OCI-LY1 (cell line): ENCODE data around the gene EIPR1.

Experiments used
- H2AFZ ChIP-seq: fragments of 200-600 bp; sonication (generic), shearing (Covaris generic); 2 replicates; pipeline ENCODE4 v1.6.0; 2014; ENCODE audit warnings: antibody characterized with exemption, mild to moderate bottlenecking, low read length
- H3F3A ChIP-seq: fragments of 200-600 bp; sonication (generic), shearing (Covaris generic); 2 replicates; pipeline ENCODE4 v1.6.0; 2014; ENCODE audit warnings: mild to moderate bottlenecking, antibody characterized with exemption, low read length, moderate library complexity; ENCODE audit not compliant: insufficient read depth
- H3K27ac ChIP-seq: fragments of 200-600 bp; sonication (generic); 2 replicates; pipeline ENCODE4 v1.5.1; 2014; ENCODE audit warnings: low read length, mixed run types, mild to moderate bottlenecking, low read depth; ENCODE audit not compliant: poor library complexity, severe bottlenecking
- H3K27me3 ChIP-seq: fragments of 200-600 bp; sonication (generic); 2 replicates; pipeline ENCODE4 v1.6.0; 2014; ENCODE audit warnings: antibody characterized with exemption, mild to moderate bottlenecking, low read length, moderate library complexity; ENCODE audit not compliant: insufficient read depth
- H3K36me3 ChIP-seq: fragments of 200-600 bp; sonication (generic); 2 replicates; pipeline ENCODE4 v1.6.1; 2014; ENCODE audit warnings: mild to moderate bottlenecking, antibody characterized with exemption, low read length, moderate library complexity, mixed read lengths; ENCODE audit not compliant: insufficient read depth
- H3K4me1 ChIP-seq: fragments of 200-600 bp; sonication (generic); 2 replicates; pipeline ENCODE4 v1.5.1; 2014; ENCODE audit warnings: mild to moderate bottlenecking, low read length, moderate library complexity; ENCODE audit not compliant: insufficient read depth, severe bottlenecking
- H3K4me2 ChIP-seq: fragments of 200-600 bp; sonication (generic), shearing (Covaris generic); 2 replicates; pipeline ENCODE4 v1.6.1; 2014; ENCODE audit warnings: low read length
- H3K4me3 ChIP-seq: fragments of 200-600 bp; sonication (generic); 2 replicates; pipeline ENCODE4 v1.5.1; 2014; ENCODE audit warnings: low read length, low read depth, mild to moderate bottlenecking, mixed read lengths; ENCODE audit not compliant: poor library complexity, severe bottlenecking
- H3K79me2 ChIP-seq: fragments of 200-600 bp; shearing (Covaris generic); 2 replicates; pipeline ENCODE4 v1.6.1; 2016; ENCODE audit warnings: mixed run types, low read length, mixed read lengths; ENCODE audit not compliant: insufficient read depth
- H3K9ac ChIP-seq: fragments of 200-600 bp; sonication (generic), shearing (Covaris generic); 2 replicates; pipeline ENCODE4 v1.6.1; 2014; ENCODE audit warnings: mild to moderate bottlenecking, low read length, mixed read lengths
- H3K9me2 ChIP-seq: fragments of 200-600 bp; sonication (generic), shearing (Covaris generic); 2 replicates; pipeline ENCODE4 v1.6.1; 2014; ENCODE audit warnings: low read depth, mild to moderate bottlenecking, low read length, mixed read lengths
- H3K9me3 ChIP-seq: fragments of 200-600 bp; shearing (Covaris generic); 2 replicates; pipeline ENCODE4 v1.6.1; 2014; ENCODE audit warnings: low read length, mixed read lengths
- H4K20me1 ChIP-seq: fragments of 200-600 bp; sonication (generic), shearing (Covaris generic); 2 replicates; pipeline ENCODE4 v1.6.0; 2016; ENCODE audit warnings: mild to moderate bottlenecking, low read length; ENCODE audit not compliant: insufficient read depth
- CTCF ChIP-seq: fragments of 200-600 bp; sonication (generic), shearing (Covaris generic); IDR thresholded peaks from 2 replicates; pipeline ENCODE4 v1.5.1; 2017; ENCODE audit warnings: mild to moderate bottlenecking, antibody characterized with exemption, low read length, moderate library complexity, mixed read lengths
- EZH2 ChIP-seq: fragments of 200-600 bp; sonication (generic), shearing (Covaris generic); IDR thresholded peaks from 2 replicates; pipeline ENCODE4 v1.8.0; 2017; ENCODE audit warnings: borderline replicate concordance, mixed run types, mild to moderate bottlenecking, antibody characterized with exemption, low read length, moderate library complexity, mixed read lengths

Gene EIPR1

GRCh38 chr2:3198119-3198518 is 179.5 kb downstream of the EIPR1 start:
- H3K27ac ChIP-seq: peak overlapping the region; percentile 95
- TF ChIP-seq EZH2: no peak
- peak; percentile 84 for TF ChIP-seq CTCF

GRCh38 chr2:3197308-3197707 is 180.3 kb downstream of the EIPR1 start:
- TF ChIP-seq EZH2: no peak
- no peak for TF ChIP-seq CTCF
- Histone ChIP-seq H3K9me2 (no peaks in the 10 kb centered on the region), H3K4me3 (no peak overlapping the region), H4K20me1 (no peaks in the 10 kb centered on the region), H3K4me2 (peak overlapping the region; percentile 59; the same call in 1 of the 2 replicates), H3K9ac (peak overlapping the region; percentile 59; the same call in 1 of the 2 replicates), H3F3A (no peaks in the 10 kb centered on the region), H3K36me3 (peaks cover 26% of the 10 kb centered on the region), H3K27me3 (no peaks in the 10 kb centered on the region), H3K4me1 (peaks cover 51% of the 10 kb centered on the region), H3K27ac (peak overlapping the region; percentile 95), H2AFZ (no peak overlapping the region), H3K79me2 (no peaks in the 10 kb centered on the region), H3K9me3 (no peaks in the 10 kb centered on the region)

More at GRCh38 chr2:3198119-3198518, 179.5 kb downstream of the EIPR1 start:
- H3K4me2 ChIP-seq: peak overlapping the region; percentile 59
- no peaks in the 10 kb centered on the region for H3F3A ChIP-seq
- no peaks in the 10 kb centered on the region for H3K9me3 ChIP-seq
- peak overlapping the region; percentile 45 for H3K4me3 ChIP-seq
- peak overlapping the region; percentile 59 for H3K9ac ChIP-seq
- H3K4me1 ChIP-seq: peaks cover 50% of the 10 kb centered on the region
- no peaks in the 10 kb centered on the region for H3K79me2 ChIP-seq
- no peaks in the 10 kb centered on the region for H4K20me1 ChIP-seq
- H3K9me2 ChIP-seq: no peaks in the 10 kb centered on the region
- H3K27me3 ChIP-seq: no peaks in the 10 kb centered on the region
- H3K36me3 ChIP-seq: peaks cover 18% of the 10 kb centered on the region; the same call in 1 of the 2 replicates
- no peak overlapping the region for H2AFZ ChIP-seq

GRCh38 chr2:3196716-3197115 is 180.9 kb downstream of the EIPR1 start:
- no peaks in the 10 kb centered on the region for H3K79me2 ChIP-seq
- peak overlapping the region; percentile 59 for H3K4me2 ChIP-seq
- no peaks in the 10 kb centered on the region for H3F3A ChIP-seq
- H4K20me1 ChIP-seq: no peaks in the 10 kb centered on the region
- no peaks in the 10 kb centered on the region for H3K9me3 ChIP-seq
- H3K9me2 ChIP-seq: no peaks in the 10 kb centered on the region
- H3K4me3 ChIP-seq: peak overlapping the region; percentile 25
- H3K36me3 ChIP-seq: peaks cover 32% of the 10 kb centered on the region
- peak overlapping the region; percentile 95 for H3K27ac ChIP-seq
- peaks cover 51% of the 10 kb centered on the region for H3K4me1 ChIP-seq
- no peak for TF ChIP-seq CTCF
- TF ChIP-seq EZH2: no peak
- H3K9ac ChIP-seq: peak overlapping the region; percentile 59
- H2AFZ ChIP-seq: no peak overlapping the region
- H3K27me3 ChIP-seq: no peaks in the 10 kb centered on the region
